Measurements from ENCODE around the gene OSMR. TPM values are rescaled to one million over a fixed set of nuclear protein-coding genes. Genes with fewer than 3 reads are reported as not detected.

OSMR gene
- total and polyA plus RNA-seq, 9 of the 15 experiments (the other 6 are each of a cell fraction or from before 2014, with no cell fraction given): 0.18 to 1.7 (median 0.94) TPM

DNA sequence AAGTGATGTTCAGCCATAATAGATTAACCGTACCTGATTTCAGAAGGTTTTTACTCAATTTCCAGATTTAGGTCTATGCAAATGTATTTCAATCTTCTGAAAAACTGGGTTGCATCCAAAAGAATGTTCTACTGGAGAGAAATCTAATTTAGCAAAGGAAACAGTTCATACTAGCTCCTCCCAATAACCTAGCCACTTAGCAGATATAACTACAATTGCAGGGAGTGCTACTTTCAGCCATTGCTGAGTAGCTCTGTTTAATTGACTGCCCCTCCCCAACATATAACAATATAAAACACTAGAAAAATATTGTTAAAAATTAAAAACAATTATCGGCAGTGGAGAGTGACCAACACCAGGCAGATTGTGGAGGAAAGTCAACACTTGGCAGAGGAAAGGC is 7.9 kb upstream of the OSMR start:
- 9% methylated on average over 2 of the region's 2 CpGs for WGBS (ENCODE audit: insufficient coverage, low coverage, missing lambda C conversion rate)
- no peak for FAIRE-seq
- POLR2A ChIA-PET: interaction anchor here (0.9 kb wide), 1 partner anchor 10 kb away, joined by 4 read pairs; no protein-coding TSS in a partner anchor
- Histone ChIP-seq H3K9me3 (replicated peaks; ENCODE audit: control insufficient read depth, insufficient read depth, low read depth, low read length) (no peaks in the 10 kb centered on the region), H4K20me1 (replicated peaks; ENCODE audit: control insufficient read depth, insufficient read depth, low read length) (no peaks in the 10 kb centered on the region), H3K9ac (ENCODE audit: insufficient read depth in 1 of 2, low read depth in 2 of 2, low read length in 2 of 2) (no peak overlapping the region), H3K27ac (ENCODE audit: extremely low read depth, low read depth, low read length) (no peak overlapping the region), H3K79me2 (ENCODE audit: control insufficient read depth, insufficient read depth, low read length) (no peaks in the 10 kb centered on the region), H3K4me3 (no peak overlapping the region), H3K36me3 (ENCODE audit: control insufficient read depth, insufficient read depth, low read length) (no peaks in the 10 kb centered on the region), H3K9me1 (ENCODE audit: control insufficient read depth, insufficient read depth, low read length) (no peaks in the 10 kb centered on the region), H3K4me1 (replicated peaks in 1 of 2; ENCODE audit: control insufficient read depth in 2 of 2, insufficient read depth in 2 of 2, low read length in 2 of 2) (peaks cover 0 to 5% of the 10 kb centered on the region in 2 experiments; a peak in 1 of 5 replicates), H3K4me2 (ENCODE audit: insufficient read depth, low read length) (no peak overlapping the region), H2AFZ (ENCODE audit: low read depth, low read length) (no peak overlapping the region), H3K27me3 (ENCODE audit: control insufficient read depth in 2 of 2, insufficient read depth in 2 of 2, low read length in 2 of 2) (no peaks in the 10 kb centered on the region)
- in situ Hi-C loops (cut with MboI): no loop called here
- CTCF ChIA-PET (ENCODE audit: low intra/inter-chr PET ratio): no interaction called here
- ATAC-seq: no peak
- BruUV-seq (replicated peaks): no TSS peak
- DNase-seq (ENCODE audit: extremely low read depth in 1 of 4, low spot score in 3 of 4): no peak
- no peak for TF ChIP-seq ZNF707 (CRISPR knock-in tag; conservative IDR thresholded peaks at IDR 0.05)
- no peak for TF ChIP-seq SMARCA4 (IDR thresholded peaks at IDR 0.05)
- TF ChIP-seq MTF1 (CRISPR knock-in tag; IDR thresholded peaks at IDR 0.05; ENCODE audit: borderline replicate concordance): no peak
- TF ChIP-seq KAT7 (CRISPR knock-in tag; IDR thresholded peaks at IDR 0.05; ENCODE audit: borderline replicate concordance): no peak
- no peak for TF ChIP-seq MAFF (IDR thresholded peaks at IDR 0.05; ENCODE audit: low read length)
- TF ChIP-seq NR2C1 (IDR thresholded peaks at IDR 0.05): no peak
- TF ChIP-seq NR2C1 (tag; IDR thresholded peaks at IDR 0.05): no peak
- no peak for TF ChIP-seq NR2C2 (CRISPR knock-in tag; IDR thresholded peaks at IDR 0.05)
- no peak for TF ChIP-seq NR2C2 (tag; IDR thresholded peaks at IDR 0.05)
- TF ChIP-seq, protein P1, sequence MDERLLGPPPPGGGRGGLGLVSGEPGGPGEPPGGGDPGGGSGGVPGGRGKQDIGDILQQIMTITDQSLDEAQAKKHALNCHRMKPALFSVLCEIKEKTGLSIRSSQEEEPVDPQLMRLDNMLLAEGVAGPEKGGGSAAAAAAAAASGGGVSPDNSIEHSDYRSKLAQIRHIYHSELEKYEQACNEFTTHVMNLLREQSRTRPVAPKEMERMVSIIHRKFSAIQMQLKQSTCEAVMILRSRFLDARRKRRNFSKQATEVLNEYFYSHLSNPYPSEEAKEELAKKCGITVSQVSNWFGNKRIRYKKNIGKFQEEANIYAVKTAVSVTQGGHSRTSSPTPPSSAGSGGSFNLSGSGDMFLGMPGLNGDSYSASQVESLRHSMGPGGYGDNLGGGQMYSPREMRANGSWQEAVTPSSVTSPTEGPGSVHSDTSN (CRISPR knock-in tag; IDR thresholded peaks at IDR 0.05; ENCODE audit: low read depth): no peak
- TF ChIP-seq, protein P1 (tag; conservative IDR thresholded peaks at IDR 0.05; ENCODE audit: low read depth): no peak
- no peak for TF ChIP-seq SIRT6 (IDR thresholded peaks at IDR 0.05; ENCODE audit: low read depth, low read length)
- TF ChIP-seq, protein P2, sequence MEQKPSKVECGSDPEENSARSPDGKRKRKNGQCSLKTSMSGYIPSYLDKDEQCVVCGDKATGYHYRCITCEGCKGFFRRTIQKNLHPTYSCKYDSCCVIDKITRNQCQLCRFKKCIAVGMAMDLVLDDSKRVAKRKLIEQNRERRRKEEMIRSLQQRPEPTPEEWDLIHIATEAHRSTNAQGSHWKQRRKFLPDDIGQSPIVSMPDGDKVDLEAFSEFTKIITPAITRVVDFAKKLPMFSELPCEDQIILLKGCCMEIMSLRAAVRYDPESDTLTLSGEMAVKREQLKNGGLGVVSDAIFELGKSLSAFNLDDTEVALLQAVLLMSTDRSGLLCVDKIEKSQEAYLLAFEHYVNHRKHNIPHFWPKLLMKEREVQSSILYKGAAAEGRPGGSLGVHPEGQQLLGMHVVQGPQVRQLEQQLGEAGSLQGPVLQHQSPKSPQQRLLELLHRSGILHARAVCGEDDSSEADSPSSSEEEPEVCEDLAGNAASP (IDR thresholded peaks at IDR 0.05): no peak
- TF ChIP-seq HNRNPH1 (optimal IDR thresholded peaks at IDR 0.05; ENCODE audit: low read depth, low read length): no peak
- TF ChIP-seq, protein P3, sequence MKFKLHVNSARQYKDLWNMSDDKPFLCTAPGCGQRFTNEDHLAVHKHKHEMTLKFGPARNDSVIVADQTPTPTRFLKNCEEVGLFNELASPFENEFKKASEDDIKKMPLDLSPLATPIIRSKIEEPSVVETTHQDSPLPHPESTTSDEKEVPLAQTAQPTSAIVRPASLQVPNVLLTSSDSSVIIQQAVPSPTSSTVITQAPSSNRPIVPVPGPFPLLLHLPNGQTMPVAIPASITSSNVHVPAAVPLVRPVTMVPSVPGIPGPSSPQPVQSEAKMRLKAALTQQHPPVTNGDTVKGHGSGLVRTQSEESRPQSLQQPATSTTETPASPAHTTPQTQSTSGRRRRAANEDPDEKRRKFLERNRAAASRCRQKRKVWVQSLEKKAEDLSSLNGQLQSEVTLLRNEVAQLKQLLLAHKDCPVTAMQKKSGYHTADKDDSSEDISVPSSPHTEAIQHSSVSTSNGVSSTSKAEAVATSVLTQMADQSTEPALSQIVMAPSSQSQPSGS (CRISPR knock-in tag; IDR thresholded peaks at IDR 0.05): no peak
- no peak for TF ChIP-seq TEAD2 (tag; IDR thresholded peaks at IDR 0.05)
- no peak for TF ChIP-seq TAF9B (IDR thresholded peaks at IDR 0.05; ENCODE audit: partially characterized antibody)
- intact Hi-C loops (cut with micrococcal nuclease): no loop called here
